CD14-positive monocyte (primary cell): ENCODE results near the gene ARL5C. TPM values are rescaled to one million over a fixed set of nuclear protein-coding genes. Genes with fewer than 3 reads are reported as not detected.
A peak's percentile ranks its signal among the peaks of the same experiment; 100 is the strongest.

Experiments
- DNase-seq, 3 donors: peaks; one replicate each; pipeline ENCODE4 v3.0.0-alpha.2; 2011 to 2022
- H2AFZ ChIP-seq: 2 replicates; pipeline ENCODE4 v1.6.0; 2012; ENCODE audit warnings: mild to moderate bottlenecking, low read depth, low read length, inconsistent platforms; ENCODE audit not compliant: insufficient read depth, poor library complexity, severe bottlenecking
- H3K27ac ChIP-seq, 2 donors: 1 replicate in 1 of 2; 2 replicates in 1 of 2; pipeline ENCODE4 v1.5.1; 2012 to 2013; ENCODE audit warnings: low read length in 2 of 2, control low read depth in 1 of 2, inconsistent platforms in 1 of 2, low read depth in 1 of 2, mild to moderate bottlenecking in 1 of 2
- H3K27me3 ChIP-seq, 2 donors: one replicate each; pipeline versions ENCODE4 v1.6.0 to v1.6.1; 2011 to 2013; ENCODE audit warnings: low read length in 2 of 2; ENCODE audit not compliant: control insufficient read depth in 2 of 2, insufficient read depth in 2 of 2
- H3K36me3 ChIP-seq, 2 donors: replicated peaks in 1 of 2; 1 replicate in 1 of 2; 2 replicates in 1 of 2; pipeline versions ENCODE4 v1.5.1 to v1.6.1; 2012 to 2013; ENCODE audit warnings: low read length in 2 of 2, control low read depth in 1 of 2, inconsistent platforms in 1 of 2, mild to moderate bottlenecking in 1 of 2; ENCODE audit not compliant: insufficient read depth in 2 of 2, control insufficient read depth in 1 of 2
- H3K4me1 ChIP-seq, 2 donors: 1 replicate in 1 of 2; 2 replicates in 1 of 2; pipeline versions ENCODE4 v1.5.1 to v1.6.1; 2012 to 2013; ENCODE audit warnings: low read length in 2 of 2, control low read depth in 1 of 2, inconsistent platforms in 1 of 2, mild to moderate bottlenecking in 1 of 2, moderate library complexity in 1 of 2; ENCODE audit not compliant: insufficient read depth in 2 of 2, control insufficient read depth in 1 of 2
- H3K4me2 ChIP-seq: replicated peaks from 2 replicates; pipeline ENCODE3; 2012; ENCODE audit warnings: low read length, moderate library complexity, mild to moderate bottlenecking; ENCODE audit not compliant: poor library complexity, severe bottlenecking; ENCODE audit errors: extremely low read depth
- H3K4me3 ChIP-seq, 3 experiments: fragments of 200-600 bp in 1 of 3; sonication (generic) in 1 of 3; replicated peaks in 1 of 3; 1 replicate in 2 of 3; 2 replicates in 1 of 3; pipeline ENCODE4 v1.5.1; 2011 to 2013; ENCODE audit warnings: low read length in 3 of 3, mild to moderate bottlenecking in 3 of 3, control low read depth in 2 of 3, low read depth in 2 of 3, inconsistent platforms in 1 of 3, moderate library complexity in 1 of 3
- H3K79me2 ChIP-seq: 2 replicates; pipeline ENCODE4 v1.6.0; 2012; ENCODE audit warnings: mild to moderate bottlenecking, control low read depth, inconsistent platforms, low read length, moderate library complexity; ENCODE audit not compliant: insufficient read depth
- H3K9ac ChIP-seq: 2 replicates; pipeline ENCODE4 v1.6.0; 2017; ENCODE audit warnings: low read length, mild to moderate bottlenecking; ENCODE audit not compliant: insufficient read depth, poor library complexity, severe bottlenecking
- H3K9me3 ChIP-seq, 2 donors: replicated peaks in 1 of 2; 1 replicate in 1 of 2; 2 replicates in 1 of 2; pipeline versions ENCODE4 v1.5.1 to v1.6.1; 2012 to 2013; ENCODE audit warnings: low read length in 2 of 2, control low read depth in 1 of 2; ENCODE audit not compliant: control insufficient read depth in 1 of 2, insufficient read depth in 1 of 2
- H4K20me1 ChIP-seq: 2 replicates; pipeline ENCODE4 v1.6.0; 2012; ENCODE audit warnings: mild to moderate bottlenecking, low read length, control low read depth, moderate library complexity; ENCODE audit not compliant: insufficient read depth
- H3K27ac Mint-ChIP-seq, 7 donors: one replicate each; pipeline ENCODE4 v1.8.0; 2020; ENCODE audit warnings: mild to moderate bottlenecking in 7 of 7, mixed read lengths in 7 of 7, moderate library complexity in 6 of 7, inconsistent platforms in 2 of 7
- H3K27me3 Mint-ChIP-seq, 3 donors: one replicate each; pipeline ENCODE4 v1.8.0; 2021 to 2022; ENCODE audit warnings: low read depth in 3 of 3, mild to moderate bottlenecking in 3 of 3, mixed read lengths in 3 of 3, moderate library complexity in 3 of 3, inconsistent platforms in 1 of 3
- H3K36me3 Mint-ChIP-seq, 2 donors: one replicate each; pipeline ENCODE4 v1.8.0; 2020; ENCODE audit warnings: mixed read lengths in 2 of 2, inconsistent platforms in 1 of 2, mild to moderate bottlenecking in 1 of 2
- H3K4me1 Mint-ChIP-seq: one replicate; pipeline ENCODE4 v1.8.0; 2020; ENCODE audit warnings: mild to moderate bottlenecking, mixed read lengths
- H3K4me3 Mint-ChIP-seq, 2 donors: one replicate each; pipeline ENCODE4 v1.8.0; 2020; ENCODE audit warnings: mild to moderate bottlenecking in 2 of 2, mixed read lengths in 2 of 2, moderate library complexity in 1 of 2
- H3K9me3 Mint-ChIP-seq, 7 donors: one replicate each; pipeline ENCODE4 v1.8.0; 2020 to 2022; ENCODE audit warnings: mixed read lengths in 7 of 7, mild to moderate bottlenecking in 6 of 7, moderate library complexity in 6 of 7, inconsistent platforms in 2 of 7
- CTCF ChIP-seq: fragments of 200-600 bp; IDR thresholded peaks from one replicate; pipeline ENCODE4 v1.8.0; 2022; ENCODE audit warnings: antibody characterized with exemption, mild to moderate bottlenecking
- WGBS: methylation state at CpG from one replicate; pipeline ENCODE4 v1.1.5; 2013; ENCODE audit warnings: missing lambda C conversion rate; ENCODE audit not compliant: insufficient coverage; 5-methylcytosine and 5-hydroxymethylcytosine counted together
- intact Hi-C, 2 donors: fragments of 100-400 bp; cut with micrococcal nuclease; formaldehyde crosslinking; loops; one replicate each; pipeline versions ENCODE4 v1.15.0 to v1.15.1; 2023
- polyA plus RNA-seq, 3 donors: library from polyadenylated mRNA; depleted of rRNA in 1 of 3; unstranded in 2 of 3; stranded (reverse) in 1 of 3; fragments of 300-500 nt in 2 of 3; fragments of >200 nt in 1 of 3; fragmentation: Illumina TruSeq in 2 of 3; gene quantifications; 1 replicate in 2 of 3; 2 replicates in 1 of 3; pipeline ENCODE4 v1.2.3, GENCODE V29; 2012 to 2021

The ARL5C gene
- polyA plus RNA-seq, 3 donors = 0.04 TPM; not detected in 2

DNA sequence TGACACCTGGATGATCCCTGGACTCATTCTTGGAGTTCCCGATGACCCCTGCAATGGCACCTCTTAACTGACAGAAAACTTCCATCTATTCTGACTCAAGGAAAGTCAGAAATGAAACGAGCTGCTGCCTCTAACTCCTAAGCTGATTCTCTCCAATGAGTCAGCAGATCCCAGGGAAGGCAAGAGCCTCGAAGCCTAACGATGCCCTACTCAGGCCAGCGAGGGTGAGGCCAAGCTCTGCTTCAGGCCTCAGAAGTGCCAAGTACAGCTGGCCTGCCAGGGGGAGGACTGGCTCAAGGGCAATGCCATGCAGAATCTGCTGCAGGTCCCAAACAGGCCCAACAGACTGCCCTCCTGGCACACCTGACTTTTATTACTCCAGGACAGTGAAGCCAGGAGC lies 50.8 kb downstream of the ARL5C start:
- Histone ChIP-seq H4K20me1 (no peaks in the 10 kb centered on the region), H2AFZ (peak overlapping the region; percentile 27), H3K9ac (no peak overlapping the region), H3K4me3 (no peak overlapping the region), H3K27me3 (peaks cover 0 to 5% of the 10 kb centered on the region in 2 donors), H3K9me3 (no peaks in the 10 kb centered on the region), H3K4me2 (no peak overlapping the region), H3K36me3 (no peaks in the 10 kb centered on the region), H3K27ac (no peak overlapping the region), H3K4me1 (peaks cover 21 to 33% of the 10 kb centered on the region in 2 donors), H3K79me2 (no peaks in the 10 kb centered on the region)
- no peak for DNase-seq
- intact Hi-C loops = no loop called here
- WGBS = 28% methylated on average over 5 of the region's 5 CpGs
- no peak for TF ChIP-seq CTCF
- H3K27ac Mint-ChIP-seq = no peak overlapping the region
- no peaks in the 10 kb centered on the region for H3K36me3 Mint-ChIP-seq
- H3K27me3 Mint-ChIP-seq = peaks cover 2 to 24% (median 8%) of the 10 kb centered on the region in 3 donors
- H3K9me3 Mint-ChIP-seq = peaks cover 1 to 11% (median 5%) of the 10 kb centered on the region in 7 donors
- no peak overlapping the region for H3K4me3 Mint-ChIP-seq
- peaks cover 32% of the 10 kb centered on the region for H3K4me1 Mint-ChIP-seq

- Histone ChIP-seq H3K9ac (no peak overlapping the region), H3K9me3 (no peaks in the 10 kb centered on the region), H3K4me2 (no peak overlapping the region), H4K20me1 (no peaks in the 10 kb centered on the region), H2AFZ (no peak overlapping the region), H3K79me2 (no peaks in the 10 kb centered on the region), H3K27ac (no peak overlapping the region), H3K4me3 (no peak overlapping the region), H3K27me3 (peaks cover 0 to 5% of the 10 kb centered on the region in 2 donors), H3K4me1 (peaks cover 17 to 29% of the 10 kb centered on the region in 2 donors), H3K36me3 (no peaks in the 10 kb centered on the region)
- WGBS = 94% methylated on average over 14 of the region's 14 CpGs
- no peaks in the 10 kb centered on the region for H3K36me3 Mint-ChIP-seq
- H3K9me3 Mint-ChIP-seq = peaks cover 1 to 11% (median 5%) of the 10 kb centered on the region in 7 donors
- DNase-seq = no peak
- no peak for TF ChIP-seq CTCF
- H3K27ac Mint-ChIP-seq = no peak overlapping the region
- no peak overlapping the region for H3K4me3 Mint-ChIP-seq
- peaks cover 29% of the 10 kb centered on the region for H3K4me1 Mint-ChIP-seq
- intact Hi-C loops = no loop called here
- H3K27me3 Mint-ChIP-seq = peaks cover 2 to 28% (median 9%) of the 10 kb centered on the region in 3 donors
Measured at GRCh38 chr17:39114723-39115122, 51.2 kb downstream of the ARL5C start.
